HG03354 (cell line): ENCODE results near the gene TP53I3.
"Not testable (repeated sequence)": the region's sequence is repeated elsewhere in the genome, so short reads cannot be mapped to it uniquely, and the experiment has no call there.

Experiments used
- ATAC-seq: cut with Tn5 transposase; IDR thresholded peaks from one replicate; pipeline ENCODE4 v1.9.1; 2021; ENCODE audit warnings: mild to moderate bottlenecking; ENCODE audit not compliant: unreplicated experiment, poor library complexity, severe bottlenecking

TP53I3 gene

DNA sequence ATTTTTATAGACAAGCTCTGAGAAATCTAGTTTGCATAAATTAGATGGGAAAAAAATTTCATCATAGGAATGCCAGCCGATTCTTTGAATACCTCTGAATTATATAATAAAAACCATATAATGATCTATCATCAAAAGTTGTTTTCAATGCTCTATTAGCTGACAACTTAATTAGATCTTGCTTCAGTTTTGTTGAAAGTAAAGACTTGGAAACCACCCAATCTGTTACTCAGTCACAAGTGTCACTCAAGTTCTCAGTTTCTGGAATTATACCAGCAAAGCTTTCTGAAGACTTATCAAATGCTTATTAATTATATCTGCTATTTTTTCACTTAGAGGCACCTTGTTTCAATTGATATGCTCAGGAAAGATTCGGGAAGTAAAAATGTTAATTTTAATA is 17.4 kb upstream of the TP53I3 start:
- no peak for ATAC-seq

GRCh38 chr2:24100732-24101131 is 16.1 kb upstream of the TP53I3 start:
- ATAC-seq = not testable (repeated sequence)

DNA sequence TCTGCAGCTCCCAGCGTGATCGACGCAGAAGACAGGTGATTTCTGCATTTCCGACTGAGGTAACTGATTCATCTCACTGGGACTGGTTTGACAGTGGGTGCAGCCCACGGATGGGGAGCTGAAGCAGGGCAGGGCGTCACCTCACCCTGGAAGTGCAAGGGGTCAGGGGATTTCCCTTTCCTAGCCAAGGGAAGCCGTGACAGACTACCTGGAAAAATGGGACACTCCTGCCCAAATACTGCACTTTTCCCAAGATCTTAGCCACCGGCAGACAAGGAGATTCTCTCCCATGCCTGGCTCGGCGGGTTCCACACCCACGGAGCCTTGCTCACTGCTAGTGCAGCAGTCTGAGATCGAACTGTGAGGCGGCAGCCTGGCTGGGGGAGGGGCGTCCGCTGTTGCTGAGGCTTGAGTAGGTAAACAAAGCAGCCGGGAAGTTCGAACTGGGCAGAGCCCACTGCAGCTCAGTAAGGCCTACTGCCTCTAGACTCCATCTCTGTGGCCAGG is 10.6 kb upstream of the TP53I3 start:
- ATAC-seq = not testable (repeated sequence)

- not testable (repeated sequence) for ATAC-seq
Measured at GRCh38 chr2:24093270-24093669, 8.6 kb upstream of the TP53I3 start.

GRCh38 chr2:24088821-24089359 is 4.3 kb upstream of the TP53I3 start:
- ATAC-seq = no peak

DNA sequence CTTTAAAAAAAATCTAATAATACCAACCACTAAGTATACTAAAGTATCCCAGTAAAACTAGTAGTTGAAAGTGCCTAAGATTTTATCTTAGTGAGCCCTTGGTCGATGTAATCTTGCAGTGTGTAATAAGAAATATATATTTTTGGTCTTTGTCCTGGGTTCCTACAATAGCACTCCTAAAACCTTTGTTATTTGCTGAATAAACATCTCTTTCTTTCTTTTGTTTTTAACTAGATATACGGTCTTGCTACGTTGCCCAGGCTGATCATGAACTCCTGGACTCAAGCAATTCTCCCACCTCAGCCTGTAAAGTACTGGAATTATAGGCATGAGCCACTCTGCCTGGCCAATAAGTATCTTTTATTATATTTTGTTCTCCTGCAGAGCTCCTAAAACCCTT is 2.4 kb upstream of the TP53I3 start:
- ATAC-seq = no peak

DNA sequence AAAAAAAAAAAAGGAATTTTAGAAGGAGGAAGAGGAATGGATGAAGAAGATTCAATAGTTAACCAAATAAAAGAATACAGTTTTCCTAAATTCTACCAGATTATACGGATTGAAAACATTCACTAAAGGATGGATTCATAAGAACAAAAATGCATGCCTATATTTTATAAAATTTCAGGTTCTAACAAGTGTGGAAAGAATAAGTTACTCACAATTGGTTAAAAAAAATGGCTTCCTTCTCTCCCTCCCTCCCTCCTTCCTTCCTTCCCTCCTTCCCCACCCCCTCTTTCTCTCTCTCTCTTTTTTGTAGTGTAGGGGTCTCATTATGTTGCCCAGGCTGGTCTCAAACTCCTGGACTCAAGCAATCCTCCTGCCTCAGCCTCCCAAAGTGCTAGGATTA is 1.6 kb upstream of the TP53I3 start:
- no peak for ATAC-seq

GRCh38 chr2:24085200-24085489 is 511 bp upstream of the TP53I3 start:
- ATAC-seq = no peak

DNA sequence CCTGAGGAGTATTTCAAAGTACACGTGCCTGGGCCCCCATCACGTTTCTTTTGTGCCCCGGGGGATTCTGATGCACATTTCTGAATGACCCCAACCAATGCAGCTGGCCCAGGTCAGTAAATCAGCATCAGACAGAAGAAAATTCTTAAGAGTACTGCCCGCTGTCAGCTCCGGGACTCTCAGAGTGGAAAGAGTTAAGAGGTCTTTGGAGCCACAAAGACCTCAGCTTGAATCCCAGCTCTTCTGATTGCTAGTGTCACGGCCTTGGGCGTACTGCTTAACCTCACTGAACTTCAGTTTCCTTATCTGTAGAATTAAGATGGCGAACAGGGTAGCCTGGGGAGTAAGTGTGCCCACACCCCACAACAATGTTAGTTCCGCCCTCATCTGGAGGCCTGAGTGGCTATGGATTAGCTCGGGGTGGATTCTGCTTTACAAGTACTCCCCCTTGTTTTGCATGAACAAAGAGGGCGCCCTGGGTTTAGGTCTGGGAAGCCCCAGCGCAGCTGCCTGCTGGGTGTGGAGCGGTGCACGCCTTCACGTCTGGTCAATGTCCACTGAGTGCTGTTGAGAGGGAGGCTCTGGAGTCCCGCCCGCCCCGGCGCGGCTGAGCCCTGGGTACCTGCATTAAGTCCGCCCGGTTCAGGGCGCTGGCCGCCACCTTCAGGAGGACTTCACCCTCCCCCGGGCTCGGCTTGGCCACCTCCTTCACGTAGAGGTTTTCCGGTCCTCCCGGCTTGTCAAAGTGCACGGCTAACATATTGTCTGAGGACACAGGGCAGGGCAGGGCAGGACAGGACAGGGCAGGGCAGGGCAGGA is 858 bp downstream of the TP53I3 start:
- ATAC-seq = peak; percentile 84

DNA sequence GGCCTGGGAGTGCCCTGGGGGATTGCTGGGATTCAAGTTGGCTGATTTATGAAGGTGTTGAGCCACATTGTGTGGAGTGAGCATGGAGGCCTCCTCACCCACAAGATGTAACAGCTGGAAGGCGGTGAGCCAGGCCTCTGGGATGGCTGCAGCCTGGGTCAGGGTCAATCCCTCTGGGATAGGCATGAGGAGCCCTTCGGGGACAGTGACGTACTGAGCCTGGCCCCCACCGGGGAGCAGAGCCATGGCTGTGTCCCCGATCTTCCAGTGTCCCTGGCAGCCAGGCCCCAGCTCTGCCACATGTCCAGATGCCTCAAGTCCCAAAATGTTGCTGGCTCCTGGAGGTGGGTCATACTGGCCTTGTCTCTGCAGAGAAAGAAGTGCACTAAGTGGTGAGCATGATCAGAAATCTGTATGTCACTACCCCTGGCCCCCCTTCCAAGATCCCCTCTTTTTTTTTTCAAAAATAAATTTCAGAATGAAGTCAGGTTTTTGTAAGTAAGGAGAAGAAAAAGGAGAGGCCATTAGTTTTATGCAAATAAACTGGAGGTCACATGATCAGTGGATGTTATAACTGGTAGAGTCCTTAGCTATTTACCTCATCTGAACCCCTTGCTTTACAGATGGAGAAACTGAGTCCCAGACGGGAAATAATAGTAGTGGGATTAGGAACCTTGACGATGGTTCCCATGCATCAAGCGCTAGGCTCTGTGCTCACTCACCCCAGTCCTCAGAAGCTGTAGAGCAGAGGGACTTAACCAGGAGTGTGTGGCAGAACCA is 1.7 kb downstream of the TP53I3 start:
- ATAC-seq = no peak

GRCh38 chr2:24080701-24081100 is 3.9 kb downstream of the TP53I3 start:
- no peak for ATAC-seq

DNA sequence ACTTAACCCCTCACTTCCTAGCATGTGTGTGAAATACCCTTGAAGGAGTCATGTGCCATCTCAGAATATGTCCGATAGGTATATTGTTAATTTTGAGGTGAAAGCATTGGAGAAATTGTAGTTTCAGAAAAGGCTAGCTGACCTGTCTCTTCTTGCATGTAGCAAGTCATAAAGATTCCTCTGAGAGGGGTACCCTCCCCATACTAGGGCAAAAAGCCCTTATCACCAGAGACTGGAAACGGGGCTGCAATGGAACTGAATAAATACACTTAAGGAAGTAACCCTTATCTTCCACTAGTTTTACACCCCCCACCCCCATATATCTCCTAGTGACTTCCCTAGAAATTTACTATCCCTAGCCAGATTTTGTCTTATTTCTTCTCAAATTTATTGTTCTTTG is 6.8 kb downstream of the TP53I3 start:
- ATAC-seq = no peak

- ATAC-seq = no peak
Measured at GRCh38 chr2:24077535-24077877, 7.1 kb downstream of the TP53I3 start.

- peak; percentile 22 for ATAC-seq
Measured at GRCh38 chr2:24076849-24077534, 7.6 kb downstream of the TP53I3 start.

- ATAC-seq = peak; percentile 96
Measured at GRCh38 chr2:24075915-24076848, 8.5 kb downstream of the TP53I3 start, which contains the start of gene SF3B6. Gene SF3B6 (minus strand): TSS chr2:24076326. CDS start chr2:24076229, 97 bp downstream.

DNA sequence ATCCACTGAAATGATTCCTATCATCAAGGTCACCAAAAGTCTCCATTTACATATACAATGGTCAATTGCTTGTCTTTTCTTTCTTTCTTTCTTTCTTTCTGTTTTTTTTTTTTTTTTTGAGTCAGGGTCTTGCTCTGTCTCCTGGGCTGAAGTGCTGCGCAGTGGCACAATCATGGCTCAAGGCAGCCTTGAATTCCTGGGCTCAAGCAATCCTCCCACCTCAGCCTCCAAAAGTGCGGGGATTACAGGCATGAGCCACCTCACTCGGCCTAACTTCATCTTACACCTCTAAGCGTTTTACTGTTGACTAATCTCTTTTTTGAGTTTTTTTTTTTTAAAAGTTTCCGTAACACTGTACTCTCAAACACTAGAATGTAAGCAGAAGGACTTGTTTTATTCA is 9.4 kb downstream of the TP53I3 start:
- ATAC-seq = no peak

DNA sequence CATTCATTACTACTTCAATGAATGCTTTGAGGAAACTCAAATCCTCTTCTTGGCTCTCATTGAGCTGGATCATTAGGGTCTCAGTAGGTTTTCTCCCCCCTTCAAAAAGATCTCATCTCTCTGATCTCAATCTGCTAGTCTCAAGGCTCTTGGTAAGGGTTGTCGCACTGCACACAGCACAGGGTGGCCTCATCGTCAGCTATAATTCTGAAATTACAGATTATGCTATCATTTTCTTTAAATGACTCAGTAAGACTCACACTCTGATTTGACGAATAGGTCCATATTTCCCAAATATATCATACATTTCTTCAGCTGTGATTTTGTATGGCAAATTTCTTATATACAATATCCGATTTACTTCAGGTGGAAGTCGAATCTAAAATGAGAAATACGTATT is 10.8 kb downstream of the TP53I3 start:
- ATAC-seq = no peak

DNA sequence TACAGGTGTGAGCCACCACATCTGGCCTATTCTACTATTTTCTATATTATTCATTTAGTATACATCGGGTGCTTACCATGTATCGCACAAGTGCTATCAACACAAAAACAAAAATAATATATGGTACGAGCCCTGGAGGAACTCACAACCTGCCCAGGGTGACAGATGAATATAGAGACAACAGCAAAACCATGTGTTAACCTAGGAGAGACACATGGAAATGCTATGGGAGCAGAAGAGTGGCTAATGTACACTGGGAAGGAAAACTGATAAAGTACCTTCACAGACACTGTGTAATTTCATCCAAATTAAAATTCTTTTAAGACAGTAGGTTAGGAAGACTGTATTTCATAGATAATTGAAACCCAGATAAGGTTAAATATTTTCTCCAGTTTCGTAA is 12.4 kb downstream of the TP53I3 start:
- ATAC-seq = no peak

DNA sequence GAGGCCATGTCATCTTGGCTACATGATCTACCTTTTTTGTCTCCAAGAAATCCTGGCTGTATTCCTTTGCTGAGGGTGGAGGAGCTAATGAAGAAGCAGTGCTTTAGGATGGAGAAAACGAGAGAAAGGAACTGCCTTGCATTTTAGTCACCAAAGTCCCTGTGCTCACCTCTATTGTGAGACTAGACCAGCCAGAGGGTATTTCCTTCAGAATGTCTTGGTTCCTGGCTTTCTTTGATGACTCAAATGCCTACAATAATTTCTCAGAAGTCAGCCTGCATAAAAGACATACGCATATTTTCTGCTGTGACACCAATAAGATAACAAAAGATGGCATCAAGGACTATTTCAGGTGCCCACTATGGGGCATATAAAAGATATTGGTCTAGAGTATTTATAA is 19.3 kb downstream of the TP53I3 start:
- no peak for ATAC-seq
